H9 (cell line): Measurements from ENCODE around the gene LUZP1. TPM values are rescaled to one million over a fixed set of nuclear protein-coding genes. Genes with fewer than 3 reads are reported as not detected.

Experiments
- DNase-seq: peaks from one replicate; pipeline ENCODE4 v3.0.0-alpha.2; 2017
- H2AFZ ChIP-seq: one replicate; pipeline ENCODE4 v1.6.1; 2013; ENCODE audit warnings: mild to moderate bottlenecking, low read length, control low read depth, moderate library complexity
- H2AK5ac ChIP-seq: 2 replicates; pipeline ENCODE4 v1.6.1; 2013; ENCODE audit warnings: low read length, control low read depth, mixed read lengths; ENCODE audit not compliant: insufficient read length
- H2BK120ac ChIP-seq: one replicate; pipeline ENCODE4 v1.6.1; 2013; ENCODE audit warnings: low read depth, mild to moderate bottlenecking, low read length, control low read depth, inconsistent platforms; ENCODE audit not compliant: poor library complexity, severe bottlenecking
- H2BK12ac ChIP-seq: 2 replicates; pipeline ENCODE4 v1.6.1; 2013; ENCODE audit warnings: low read length, control low read depth, mixed read lengths, low read depth; ENCODE audit not compliant: insufficient read length
- H2BK15ac ChIP-seq: 2 replicates; pipeline ENCODE4 v1.6.1; 2013; ENCODE audit warnings: low read depth, low read length, control low read depth
- H2BK20ac ChIP-seq: one replicate; pipeline ENCODE4 v1.6.1; 2013; ENCODE audit warnings: low read depth, mild to moderate bottlenecking, low read length, control low read depth, inconsistent platforms; ENCODE audit not compliant: poor library complexity, severe bottlenecking
- H2BK5ac ChIP-seq: 2 replicates; pipeline ENCODE4 v1.6.1; 2013; ENCODE audit warnings: low read length, control low read depth, mixed read lengths; ENCODE audit not compliant: insufficient read length
- H3K14ac ChIP-seq: 2 replicates; pipeline ENCODE4 v1.6.1; 2013; ENCODE audit warnings: low read length, control low read depth; ENCODE audit not compliant: insufficient read depth
- H3K18ac ChIP-seq: 2 replicates; pipeline ENCODE4 v1.6.1; 2013; ENCODE audit warnings: low read depth, mild to moderate bottlenecking, mixed read lengths, low read length, control low read depth; ENCODE audit not compliant: insufficient read length
- H3K23ac ChIP-seq: 2 replicates; pipeline ENCODE4 v1.6.1; 2013; ENCODE audit warnings: low read length, control low read depth, mixed read lengths, low read depth; ENCODE audit not compliant: insufficient read length
- H3K23me2 ChIP-seq: 2 replicates; pipeline ENCODE4 v1.6.1; 2013; ENCODE audit warnings: low read depth, mild to moderate bottlenecking, mixed read lengths, low read length, control low read depth; ENCODE audit not compliant: insufficient read length, poor library complexity, severe bottlenecking
- H3K27ac ChIP-seq: 2 replicates; pipeline ENCODE4 v1.5.1; 2013; ENCODE audit warnings: low read length, control low read depth, mixed read lengths, low read depth; ENCODE audit not compliant: insufficient read length
- H3K27me3 ChIP-seq: 2 replicates; pipeline ENCODE4 v1.6.1; 2013; ENCODE audit warnings: low read length, control low read depth, inconsistent platforms; ENCODE audit not compliant: insufficient read depth
- H3K4ac ChIP-seq: 2 replicates; pipeline ENCODE4 v1.6.1; 2013; ENCODE audit warnings: low read depth, mild to moderate bottlenecking, control low read depth, inconsistent platforms, low read length, moderate library complexity
- H3K4me1 ChIP-seq: 2 replicates; pipeline ENCODE4 v1.6.1; 2013; ENCODE audit warnings: low read length, control low read depth, inconsistent platforms; ENCODE audit not compliant: insufficient read depth
- H3K4me2 ChIP-seq: 2 replicates; pipeline ENCODE4 v1.6.1; 2013; ENCODE audit warnings: low read length, control low read depth, mixed read lengths; ENCODE audit not compliant: insufficient read length, insufficient read depth
- H3K56ac ChIP-seq: 2 replicates; pipeline ENCODE4 v1.6.1; 2013; ENCODE audit warnings: low read depth, mild to moderate bottlenecking, mixed read lengths, low read length, control low read depth; ENCODE audit not compliant: insufficient read length
- H3K79me1 ChIP-seq: 2 replicates; pipeline ENCODE4 v1.6.1; 2013; ENCODE audit warnings: low read depth, mild to moderate bottlenecking, moderate library complexity, low read length, control low read depth, inconsistent platforms; ENCODE audit not compliant: insufficient read depth, poor library complexity, severe bottlenecking
- H3K79me2 ChIP-seq: 2 replicates; pipeline ENCODE4 v1.6.1; 2013; ENCODE audit warnings: low read length, control low read depth, inconsistent platforms; ENCODE audit not compliant: insufficient read depth
- H3K9ac ChIP-seq: 2 replicates; pipeline ENCODE4 v1.6.1; 2013; ENCODE audit warnings: low read length, control low read depth, mixed read lengths; ENCODE audit not compliant: insufficient read length; ENCODE audit errors: extremely low read depth
- H3K9me3 ChIP-seq: one replicate; pipeline ENCODE4 v1.6.1; 2013; ENCODE audit warnings: low read depth, low read length, inconsistent platforms; ENCODE audit not compliant: control insufficient read depth
- H3T11ph ChIP-seq: one replicate; pipeline ENCODE4 v1.6.1; 2013; ENCODE audit warnings: mild to moderate bottlenecking, low read length, control low read depth, inconsistent platforms
- H4K20me1 ChIP-seq: one replicate; pipeline ENCODE4 v1.6.1; 2013; ENCODE audit not compliant: control insufficient read depth, insufficient read length, insufficient read depth
- H4K5ac ChIP-seq: 2 replicates; pipeline ENCODE4 v1.6.1; 2013; ENCODE audit warnings: low read depth, mild to moderate bottlenecking, mixed read lengths, low read length, control low read depth; ENCODE audit not compliant: insufficient read length
- H4K8ac ChIP-seq: replicated peaks from 2 replicates; pipeline ENCODE4 v1.6.1; 2013; ENCODE audit warnings: low read length, control low read depth, mixed read lengths, low read depth; ENCODE audit not compliant: insufficient read length
- H4K91ac ChIP-seq: 2 replicates; pipeline ENCODE4 v1.6.1; 2013; ENCODE audit warnings: low read depth, mild to moderate bottlenecking, moderate library complexity, mixed read lengths, low read length, control low read depth; ENCODE audit not compliant: insufficient read length
- H3K27ac Mint-ChIP-seq, 3 experiments: 2 replicates in 2 of 3; 3 replicates in 1 of 3; pipeline ENCODE4 v1.8.0; 2020 to 2021; ENCODE audit warnings: mixed read lengths in 3 of 3, mild to moderate bottlenecking in 1 of 3, moderate library complexity in 1 of 3
- H3K27me3 Mint-ChIP-seq: 2 replicates; pipeline ENCODE4 v1.8.0; 2021; ENCODE audit warnings: low read depth, mild to moderate bottlenecking, moderate library complexity, mixed read lengths
- H3K36me3 Mint-ChIP-seq, 3 experiments: 2 replicates in 2 of 3; 3 replicates in 1 of 3; pipeline ENCODE4 v1.8.0; 2020 to 2021; ENCODE audit warnings: low read depth in 3 of 3, mixed read lengths in 3 of 3; ENCODE audit not compliant: insufficient read depth in 1 of 3
- H3K4me1 Mint-ChIP-seq, 2 experiments: 2 replicates each; pipeline ENCODE4 v1.8.0; 2020; ENCODE audit warnings: mixed read lengths in 2 of 2
- H3K4me3 Mint-ChIP-seq, 2 experiments: 2 replicates in 1 of 2; 3 replicates in 1 of 2; pipeline ENCODE4 v1.8.0; 2020 to 2021; ENCODE audit warnings: mild to moderate bottlenecking in 2 of 2, mixed read lengths in 2 of 2, moderate library complexity in 1 of 2
- H3K9me3 Mint-ChIP-seq, 2 experiments: 2 replicates in 1 of 2; 3 replicates in 1 of 2; pipeline ENCODE4 v1.8.0; 2020; ENCODE audit warnings: mild to moderate bottlenecking in 2 of 2, mixed read lengths in 2 of 2, moderate library complexity in 1 of 2
- CTCF ChIP-seq: fragments of 200-600 bp; sonication (generic); conservative IDR thresholded peaks from 3 replicates; pipeline ENCODE4 v1.8.0; 2021; ENCODE audit warnings: antibody characterized with exemption, mild to moderate bottlenecking
- WGBS: extraction: QIAGEN DNeasy Blood & Tissue Kit; methylation state at CpG from one replicate; pipeline ENCODE4 v1.1.7; 2013; ENCODE audit warnings: missing lambda C conversion rate, low lambda C conversion rate, mixed read lengths; ENCODE audit not compliant: insufficient read length; ENCODE audit errors: extremely low coverage; 5-methylcytosine and 5-hydroxymethylcytosine counted together
- total RNA-seq: library from RNA; stranded (reverse); gene quantifications from 2 replicates; pipeline ENCODE4 v1.2.1, GENCODE V29; 2021

The LUZP1 gene
- total RNA-seq, 1 experiment from 2014 or later: 48.2 TPM

GRCh38 chr1:23198373-23198772, 29.7 kb upstream of the LUZP1 start:
- no peaks in the 10 kb centered on the region for H4K20me1 ChIP-seq
- no peak for DNase-seq
- H3K18ac ChIP-seq: no peak overlapping the region
- H2AFZ ChIP-seq: no peak overlapping the region
- peaks cover 3 to 6% of the 10 kb centered on the region in 2 experiments; a peak in 2 of 4 replicates for H3K4me1 Mint-ChIP-seq
- no peak overlapping the region for H3T11ph ChIP-seq
- no peaks in the 10 kb centered on the region for H3K9me3 ChIP-seq
- WGBS: no CpG with 5 or more reads among the region's 4 CpGs
- H3K27ac Mint-ChIP-seq: no peak overlapping the region
- no peak overlapping the region for H2AK5ac ChIP-seq
- no peak overlapping the region for H3K4ac ChIP-seq
- H3K9ac ChIP-seq: no peak overlapping the region
- no peak overlapping the region for H3K4me3 Mint-ChIP-seq
- H3K36me3 Mint-ChIP-seq: peaks cover 0 to 8% (median 5%) of the 10 kb centered on the region in 3 experiments; a peak in 4 of 7 replicates
- H2BK5ac ChIP-seq: no peak overlapping the region
- no peak overlapping the region for H3K27ac ChIP-seq
- H3K4me1 ChIP-seq: no peaks in the 10 kb centered on the region
- no peak overlapping the region for H4K5ac ChIP-seq
- no peak overlapping the region for H3K23ac ChIP-seq
- no peaks in the 10 kb centered on the region for H3K79me1 ChIP-seq
- no peak overlapping the region for H2BK120ac ChIP-seq
- no peak overlapping the region for H3K4me2 ChIP-seq
- H3K79me2 ChIP-seq: no peaks in the 10 kb centered on the region
- no peak overlapping the region for H2BK15ac ChIP-seq
- H4K8ac ChIP-seq: no peak overlapping the region
- no peak overlapping the region for H3K56ac ChIP-seq
- no peak overlapping the region for H3K14ac ChIP-seq
- H3K23me2 ChIP-seq: no peaks in the 10 kb centered on the region
- H3K27me3 ChIP-seq: no peaks in the 10 kb centered on the region
- TF ChIP-seq CTCF: no peak
- no peaks in the 10 kb centered on the region for H3K9me3 Mint-ChIP-seq
- no peak overlapping the region for H4K91ac ChIP-seq
- H2BK12ac ChIP-seq: no peak overlapping the region
- H2BK20ac ChIP-seq: no peak overlapping the region
- H3K27me3 Mint-ChIP-seq: peaks cover 5% of the 10 kb centered on the region; the same call in 1 of the 2 replicates
